Spleen (tissue), 7 donors: Measurements from ENCODE around the gene OSBPL10.

Experiments
- POLR2AphosphoS5 ChIP-seq, 3 donors: sonication (generic); formaldehyde crosslinking; IDR thresholded peaks; one replicate each; pipeline ENCODE4 v1.5.1; 2017; ENCODE audit warnings: antibody characterized with exemption in 3 of 3
- TF ChIP-seq, protein P1 (sequence below), 11 experiments: fragments of 200-600 bp in 7 of 11; fragments of 450-650 bp in 4 of 11; sonication (generic) in 4 of 11; IDR thresholded peaks in 8 of 11; conservative IDR thresholded peaks in 3 of 11; 1 replicate in 7 of 11; 2 replicates in 4 of 11; pipeline versions ENCODE4 v1.4.0 to v1.8.0; 2016 to 2021; ENCODE audit warnings: antibody characterized with exemption in 11 of 11, inconsistent platforms in 4 of 11, mild to moderate bottlenecking in 1 of 11
- donor health status: DM: no; HTN: no; CAD: no; lungs with moderate emphysema.
- donor health status: DM: no; HTN: no; CAD: no.
- donor health status: DM: no; HTN: no; CAD: no.

DNA sequence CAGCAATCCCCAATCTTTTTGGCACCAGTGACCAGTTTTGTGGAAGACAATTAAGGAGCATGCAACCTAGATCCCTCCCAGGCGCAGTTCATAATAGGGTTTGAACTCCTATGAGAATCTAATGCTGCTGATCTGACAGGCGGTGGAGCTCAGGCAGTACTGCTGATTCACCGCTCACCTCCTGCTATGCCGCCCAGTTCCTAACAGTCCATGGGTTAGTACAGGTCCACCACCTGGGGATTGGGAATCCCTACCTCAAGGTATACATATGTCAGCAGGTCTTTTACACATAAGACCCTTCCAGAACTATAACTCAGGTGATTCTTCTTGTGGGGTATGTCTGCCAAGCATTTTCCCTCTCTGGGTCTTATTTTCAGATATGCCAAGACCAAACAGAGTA, 182.2 kb downstream of the OSBPL10 start:
- TF ChIP-seq, protein P1, sequence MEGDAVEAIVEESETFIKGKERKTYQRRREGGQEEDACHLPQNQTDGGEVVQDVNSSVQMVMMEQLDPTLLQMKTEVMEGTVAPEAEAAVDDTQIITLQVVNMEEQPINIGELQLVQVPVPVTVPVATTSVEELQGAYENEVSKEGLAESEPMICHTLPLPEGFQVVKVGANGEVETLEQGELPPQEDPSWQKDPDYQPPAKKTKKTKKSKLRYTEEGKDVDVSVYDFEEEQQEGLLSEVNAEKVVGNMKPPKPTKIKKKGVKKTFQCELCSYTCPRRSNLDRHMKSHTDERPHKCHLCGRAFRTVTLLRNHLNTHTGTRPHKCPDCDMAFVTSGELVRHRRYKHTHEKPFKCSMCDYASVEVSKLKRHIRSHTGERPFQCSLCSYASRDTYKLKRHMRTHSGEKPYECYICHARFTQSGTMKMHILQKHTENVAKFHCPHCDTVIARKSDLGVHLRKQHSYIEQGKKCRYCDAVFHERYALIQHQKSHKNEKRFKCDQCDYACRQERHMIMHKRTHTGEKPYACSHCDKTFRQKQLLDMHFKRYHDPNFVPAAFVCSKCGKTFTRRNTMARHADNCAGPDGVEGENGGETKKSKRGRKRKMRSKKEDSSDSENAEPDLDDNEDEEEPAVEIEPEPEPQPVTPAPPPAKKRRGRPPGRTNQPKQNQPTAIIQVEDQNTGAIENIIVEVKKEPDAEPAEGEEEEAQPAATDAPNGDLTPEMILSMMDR (IDR thresholded peaks at IDR 0.05 in 8 of 11, conservative IDR thresholded peaks at IDR 0.05 in 3 of 11), result no peak
- no peak for TF ChIP-seq POLR2AphosphoS5 (IDR thresholded peaks at IDR 0.05)
